Gastroesophageal sphincter (tissue), 4 donors: ENCODE results near the gene ELAVL1. TPM values are rescaled to one million over a fixed set of nuclear protein-coding genes. Genes with fewer than 3 reads are reported as not detected.

ENCODE experiments used
- ATAC-seq: fragments of 150-250 bp; one replicate; pipeline ENCODE4 v1.9.1; 2016; ENCODE audit warnings: mild to moderate bottlenecking, moderate library complexity
- H3K27ac ChIP-seq, 4 donors: fragments of 200-600 bp; sonication (generic) in 3 of 4; 1 replicate in 3 of 4; 2 replicates in 1 of 4; pipeline ENCODE4 v1.5.1; 2016 to 2019
- H3K27me3 ChIP-seq: fragments of 200-600 bp; sonication (generic); one replicate; pipeline ENCODE4 v1.5.1; 2019
- H3K36me3 ChIP-seq, 2 donors: fragments of 200-600 bp; sonication (generic); one replicate each; pipeline ENCODE4 v1.5.1; 2019; ENCODE audit warnings: control low read depth in 1 of 2
- H3K4me1 ChIP-seq, 3 donors: fragments of 200-600 bp; sonication (generic); 1 replicate in 2 of 3; 2 replicates in 1 of 3; pipeline ENCODE4 v1.5.1; 2016 to 2019; ENCODE audit warnings: control low read depth in 2 of 3
- H3K4me3 ChIP-seq, 2 donors: fragments of 200-600 bp; sonication (generic); one replicate each; pipeline ENCODE4 v1.5.1; 2019; ENCODE audit warnings: mild to moderate bottlenecking in 1 of 2, moderate library complexity in 1 of 2
- H3K9me3 ChIP-seq, 3 donors: fragments of 200-600 bp; sonication (generic); one replicate each; pipeline ENCODE4 v1.5.1; 2017 to 2019; ENCODE audit warnings: control low read depth in 2 of 3
- EP300 ChIP-seq: sonication (generic); formaldehyde crosslinking; IDR thresholded peaks from one replicate; pipeline ENCODE4 v1.6.1; 2017; ENCODE audit warnings: antibody characterized with exemption, mild to moderate bottlenecking
- POLR2A ChIP-seq, 2 donors: fragments of 450-650 bp; IDR thresholded peaks; one replicate each; pipeline ENCODE4 v1.6.1; 2017; ENCODE audit warnings: antibody characterized with exemption in 2 of 2, mild to moderate bottlenecking in 2 of 2, moderate library complexity in 1 of 2
- POLR2AphosphoS5 ChIP-seq: sonication (generic); formaldehyde crosslinking; IDR thresholded peaks from one replicate; pipeline ENCODE4 v1.6.1; 2017; ENCODE audit warnings: antibody characterized with exemption
- WGBS, 2 donors: methylation state at CpG; one replicate each; pipeline ENCODE4 v1.1.5; 2018; ENCODE audit warnings: low coverage in 1 of 2; 5-methylcytosine and 5-hydroxymethylcytosine counted together
- total RNA-seq, 4 donors: library from RNA; depleted of rRNA; stranded (reverse); fragments of >200 nt; gene quantifications; one replicate each; pipeline ENCODE4 v1.1.0, GENCODE V29; 2016
- TF ChIP-seq, protein P1 (sequence below), 4 experiments: fragments of 200-600 bp in 2 of 4; fragments of 450-650 bp in 2 of 4; sonication (generic) in 1 of 4; IDR thresholded peaks; one replicate each; pipeline ENCODE4 v1.5.1; 2017 to 2019; ENCODE audit warnings: antibody characterized with exemption in 4 of 4, mild to moderate bottlenecking in 2 of 4, moderate library complexity in 2 of 4

ELAVL1 gene
- total RNA-seq, 4 donors from 2014 or later: 30.8 to 62.5 (median 34.6) TPM

DNA sequence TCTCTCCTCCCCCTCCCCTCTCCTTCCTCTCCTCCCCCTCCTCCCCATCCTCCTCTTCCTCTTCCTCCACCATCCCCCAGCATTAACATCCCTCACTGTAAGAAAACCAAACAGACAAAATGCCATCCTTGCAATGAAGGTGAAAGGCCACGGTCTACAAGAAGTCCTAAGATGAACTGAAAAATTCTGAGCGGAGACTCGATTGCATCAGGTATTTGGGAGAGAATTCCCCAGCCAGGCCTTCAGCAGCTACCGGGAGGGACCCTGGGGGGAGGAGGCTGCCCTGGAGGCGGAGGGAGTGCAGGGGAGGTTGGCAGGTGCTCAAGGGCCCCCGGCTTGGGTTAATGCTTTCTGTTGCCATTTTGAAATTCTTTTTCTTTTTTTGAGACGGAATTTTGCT is 51.9 kb downstream of the ELAVL1 start:
- Histone ChIP-seq H3K27me3 (no peaks in the 10 kb centered on the region), H3K36me3 (peaks cover 0 to 8% of the 10 kb centered on the region in 2 donors), H3K27ac (no peak overlapping the region), H3K4me1 (no peaks in the 10 kb centered on the region), H3K9me3 (no peaks in the 10 kb centered on the region), H3K4me3 (no peak overlapping the region)
- ATAC-seq: no peak
- WGBS, 2 donors: 65 to 80% methylated on average over 2 to 5 of the region's 7 CpGs
- TF ChIP-seq POLR2AphosphoS5: no peak
- TF ChIP-seq EP300: no peak
- TF ChIP-seq, protein P1, sequence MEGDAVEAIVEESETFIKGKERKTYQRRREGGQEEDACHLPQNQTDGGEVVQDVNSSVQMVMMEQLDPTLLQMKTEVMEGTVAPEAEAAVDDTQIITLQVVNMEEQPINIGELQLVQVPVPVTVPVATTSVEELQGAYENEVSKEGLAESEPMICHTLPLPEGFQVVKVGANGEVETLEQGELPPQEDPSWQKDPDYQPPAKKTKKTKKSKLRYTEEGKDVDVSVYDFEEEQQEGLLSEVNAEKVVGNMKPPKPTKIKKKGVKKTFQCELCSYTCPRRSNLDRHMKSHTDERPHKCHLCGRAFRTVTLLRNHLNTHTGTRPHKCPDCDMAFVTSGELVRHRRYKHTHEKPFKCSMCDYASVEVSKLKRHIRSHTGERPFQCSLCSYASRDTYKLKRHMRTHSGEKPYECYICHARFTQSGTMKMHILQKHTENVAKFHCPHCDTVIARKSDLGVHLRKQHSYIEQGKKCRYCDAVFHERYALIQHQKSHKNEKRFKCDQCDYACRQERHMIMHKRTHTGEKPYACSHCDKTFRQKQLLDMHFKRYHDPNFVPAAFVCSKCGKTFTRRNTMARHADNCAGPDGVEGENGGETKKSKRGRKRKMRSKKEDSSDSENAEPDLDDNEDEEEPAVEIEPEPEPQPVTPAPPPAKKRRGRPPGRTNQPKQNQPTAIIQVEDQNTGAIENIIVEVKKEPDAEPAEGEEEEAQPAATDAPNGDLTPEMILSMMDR (IDR thresholded peaks at IDR 0.05): no peak
- TF ChIP-seq POLR2A (IDR thresholded peaks at IDR 0.05): no peak

DNA sequence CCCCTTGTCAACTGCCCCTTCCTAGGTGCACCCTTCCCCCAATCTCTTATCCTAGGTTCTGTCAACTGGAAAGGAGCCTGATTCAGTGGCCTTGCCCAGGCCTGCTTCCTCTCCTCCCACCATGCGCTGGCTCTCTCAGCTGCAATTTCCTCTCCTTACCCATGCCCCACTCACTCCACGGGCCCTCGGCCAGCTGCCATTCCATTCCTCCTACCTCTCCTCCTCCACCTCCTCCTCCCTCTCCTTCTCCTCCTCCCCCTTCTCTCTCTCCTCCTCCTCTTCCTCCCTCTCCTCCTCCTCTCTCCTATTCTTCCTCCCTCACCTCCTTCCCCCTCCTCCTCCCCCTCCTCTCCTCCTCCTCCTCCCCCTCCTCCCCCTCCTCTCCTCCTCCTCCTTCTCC is 52.4 kb downstream of the ELAVL1 start:
- H3K27ac ChIP-seq: no peak overlapping the region
- H3K27me3 ChIP-seq: no peaks in the 10 kb centered on the region
- no peak for TF ChIP-seq POLR2AphosphoS5
- H3K4me3 ChIP-seq: no peak overlapping the region
- no peaks in the 10 kb centered on the region for H3K4me1 ChIP-seq
- H3K36me3 ChIP-seq: peaks cover 0 to 5% of the 10 kb centered on the region in 2 donors
- 26 to 28% methylated on average over 3 of the region's 3 CpGs for WGBS, 2 donors
- no peaks in the 10 kb centered on the region for H3K9me3 ChIP-seq
- ATAC-seq: no peak

DNA sequence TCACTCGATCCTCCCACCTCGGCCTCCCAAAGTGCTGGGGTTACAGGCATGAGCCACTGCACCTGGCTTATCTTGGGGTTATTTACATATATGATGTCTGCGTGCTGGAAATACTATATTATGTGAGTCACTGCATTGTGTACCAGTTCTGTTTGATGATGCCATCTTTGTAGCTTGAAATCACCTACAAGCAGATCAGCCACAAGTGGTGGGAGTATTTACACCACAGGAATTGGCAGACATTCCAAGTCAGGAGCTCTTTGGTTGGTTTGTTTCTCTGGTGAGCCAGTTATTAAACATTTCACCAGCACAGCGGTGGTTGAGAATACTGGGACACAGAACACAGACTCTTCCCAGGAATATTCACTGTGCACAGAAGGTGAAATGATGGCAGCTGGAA is 57.5 kb downstream of the ELAVL1 start:
- Histone ChIP-seq H3K27me3 (no peaks in the 10 kb centered on the region), H3K27ac (no peak overlapping the region), H3K9me3 (no peaks in the 10 kb centered on the region), H3K4me3 (no peak overlapping the region), H3K4me1 (peaks cover 0 to 16% (median 3%) of the 10 kb centered on the region in 3 donors), H3K36me3 (no peaks in the 10 kb centered on the region)
- no peak for ATAC-seq
- 88 to 89% methylated on average over 1 to 4 of the region's 4 CpGs for WGBS, 2 donors
- TF ChIP-seq POLR2A (IDR thresholded peaks at IDR 0.05) (no peak), EP300 (no peak), POLR2AphosphoS5 (no peak)
- TF ChIP-seq, protein P1 (IDR thresholded peaks at IDR 0.05): no peak

DNA sequence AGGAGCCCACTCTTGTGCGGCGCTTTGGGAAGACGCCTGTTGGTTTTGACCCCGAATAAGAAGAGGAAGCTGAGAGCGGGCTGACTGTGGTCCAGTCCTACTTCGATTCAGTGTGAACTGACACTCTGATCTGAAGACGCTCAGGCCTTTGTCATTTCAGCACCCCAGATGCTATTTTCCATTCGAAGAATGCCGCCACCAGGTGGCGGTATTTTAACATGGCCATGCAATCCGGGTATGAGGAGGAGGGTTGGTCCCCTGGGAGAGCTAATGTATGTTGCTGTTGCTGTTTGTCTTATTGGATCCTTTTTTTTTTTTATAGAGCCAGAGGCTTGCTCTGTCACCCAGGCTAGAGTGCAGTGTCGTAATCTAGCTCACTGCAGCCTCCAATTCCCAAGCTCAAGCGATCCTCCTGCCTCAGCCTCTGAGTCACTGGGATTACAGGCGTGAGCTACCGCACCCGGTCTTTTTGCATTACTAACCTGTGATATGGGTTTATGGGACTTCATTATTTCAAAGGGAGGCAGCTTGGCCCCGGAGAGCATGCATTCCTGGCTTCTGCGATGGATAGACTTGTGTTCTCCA is 61.2 kb downstream of the ELAVL1 start:
- Histone ChIP-seq H3K4me3 (peak overlapping the region; percentile 34 to 72), H3K27me3 (no peaks in the 10 kb centered on the region), H3K4me1 (peaks cover 0 to 53% (median 18%) of the 10 kb centered on the region in 3 donors), H3K36me3 (peaks cover 0 to 23% of the 10 kb centered on the region in 2 donors), H3K27ac (peak overlapping the region; percentile 80 to 97 (median 92)), H3K9me3 (no peaks in the 10 kb centered on the region)
- 21 to 32% methylated on average over 4 to 11 of the region's 18 CpGs for WGBS, 2 donors
- TF ChIP-seq, protein P1 (IDR thresholded peaks at IDR 0.05): peak in 3 of 4 experiments; percentile 86 to 92 (median 89)
- TF ChIP-seq POLR2AphosphoS5: no peak
- ATAC-seq: peak; percentile 57

DNA sequence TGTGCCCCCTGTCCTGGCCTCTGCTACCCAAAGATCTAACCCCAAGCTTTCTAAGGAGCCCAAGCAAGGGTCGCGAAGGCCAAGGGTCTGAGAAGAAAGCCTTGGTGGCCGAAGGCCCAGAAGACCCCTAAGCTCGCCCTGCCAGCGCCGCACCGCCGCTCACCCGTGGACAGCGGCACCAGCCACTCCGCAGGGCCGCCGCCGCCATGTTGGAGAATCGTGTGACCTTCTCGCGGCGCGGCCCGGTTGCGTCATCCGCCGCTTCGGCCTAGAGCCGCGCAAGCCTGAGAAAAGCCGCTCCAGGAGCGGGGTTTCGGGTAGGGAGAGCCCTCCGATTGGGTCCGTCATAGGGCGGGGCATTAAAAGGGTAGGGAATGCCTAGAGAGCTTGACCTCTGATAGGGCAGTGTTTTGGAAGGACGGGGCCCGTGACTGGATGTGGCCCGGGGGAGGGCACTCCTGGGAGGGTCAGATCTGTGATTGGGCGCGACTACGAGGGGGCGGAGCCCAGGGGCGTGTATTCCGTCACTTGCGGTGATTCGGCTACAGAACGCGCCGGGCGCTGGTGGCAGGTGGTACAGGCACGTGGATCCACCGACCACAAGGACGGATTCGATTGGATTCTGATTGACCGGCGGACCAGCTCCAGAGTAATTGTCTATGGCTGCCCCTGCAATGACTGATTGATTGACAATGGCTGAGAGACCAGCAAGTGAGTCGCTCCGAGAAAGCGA is 61.8 kb downstream of the ELAVL1 start, which contains the start of gene TIMM44:
Gene TIMM44 (minus strand): TSS at position 223 of the 733 bp plus-strand sequence. CDS start 15 bp downstream, at position 208.
- Histone ChIP-seq H3K9me3 (no peaks in the 10 kb centered on the region), H3K27me3 (no peaks in the 10 kb centered on the region), H3K36me3 (peaks cover 0 to 30% of the 10 kb centered on the region in 2 donors), H3K27ac (peak within 1 kb of the TSS; percentile 92 to 97 (median 93)), H3K4me3 (peak within 1 kb of the TSS; percentile 62 to 72), H3K4me1 (peaks cover 0 to 59% (median 18%) of the 10 kb centered on the region in 3 donors)
- peak; percentile 99 for ATAC-seq
- 0% methylated on average over 2 to 14 of the region's 56 CpGs for WGBS, 2 donors
- TF ChIP-seq POLR2A (IDR thresholded peaks at IDR 0.05) (peak; percentile 59 to 65), EP300 (no peak), POLR2AphosphoS5 (peak; percentile 92)
- TF ChIP-seq, protein P1 (IDR thresholded peaks at IDR 0.05): no peak
